C4-2B (cell line): ENCODE data around the gene SRCAP.

Source experiments
- H3K27ac ChIP-seq: fragments of 450-650 bp; 2 replicates; pipeline ENCODE4 v1.5.1; 2017
- CTCF ChIP-seq: fragments of 450-650 bp; conservative IDR thresholded peaks from 2 replicates; pipeline ENCODE4 v1.5.1; 2017; ENCODE audit warnings: mild to moderate bottlenecking
- ZFX ChIP-seq: fragments of 450-650 bp; IDR thresholded peaks from 2 replicates; pipeline ENCODE4 v1.6.1; 2017

The SRCAP gene

GRCh38 chr16:30665155-30665829, 33.7 kb upstream of the SRCAP start:
- no peak for TF ChIP-seq CTCF
- no peak for TF ChIP-seq ZFX
- no peak overlapping the region for H3K27ac ChIP-seq

- no peak for TF ChIP-seq CTCF
- TF ChIP-seq ZFX = no peak
- H3K27ac ChIP-seq = no peak overlapping the region
These were observed 33.2 kb upstream of the SRCAP start for GRCh38 chr16:30665830-30666190.

GRCh38 chr16:30666681-30667080, 32.3 kb upstream of the SRCAP start:
- TF ChIP-seq ZFX (no peak), CTCF (no peak)
- H3K27ac ChIP-seq = no peak overlapping the region

GRCh38 chr16:30667361-30667905, 31.5 kb upstream of the SRCAP start:
- TF ChIP-seq ZFX (no peak), CTCF (no peak)

GRCh38 chr16:30668393-30668792, 30.6 kb upstream of the SRCAP start:
- TF ChIP-seq CTCF = no peak
- no peak for TF ChIP-seq ZFX
- no peak overlapping the region for H3K27ac ChIP-seq

More at GRCh38 chr16:30667361-30667905, 31.5 kb upstream of the SRCAP start:
- H3K27ac ChIP-seq = no peak overlapping the region

GRCh38 chr16:30669026-30669902, 29.7 kb upstream of the SRCAP start:
- H3K27ac ChIP-seq = no peak overlapping the region
- TF ChIP-seq ZFX = no peak
- no peak for TF ChIP-seq CTCF
